ENCODE data around the gene DOK3. TPM values are rescaled to one million over a fixed set of nuclear protein-coding genes. Genes with fewer than 3 reads are reported as not detected.

DOK3 gene
- polyA plus RNA-seq, 1 donor (not counting 4 experiments of a cell fraction or from before 2014, with no cell fraction given) = 1.7 TPM

GRCh38 chr5:177557041-177557647 is 47.5 kb upstream of the DOK3 start:
- TF ChIP-seq EZH2 (IDR thresholded peaks at IDR 0.05; ENCODE audit: low read length) = no peak
- TF ChIP-seq, protein P1, sequence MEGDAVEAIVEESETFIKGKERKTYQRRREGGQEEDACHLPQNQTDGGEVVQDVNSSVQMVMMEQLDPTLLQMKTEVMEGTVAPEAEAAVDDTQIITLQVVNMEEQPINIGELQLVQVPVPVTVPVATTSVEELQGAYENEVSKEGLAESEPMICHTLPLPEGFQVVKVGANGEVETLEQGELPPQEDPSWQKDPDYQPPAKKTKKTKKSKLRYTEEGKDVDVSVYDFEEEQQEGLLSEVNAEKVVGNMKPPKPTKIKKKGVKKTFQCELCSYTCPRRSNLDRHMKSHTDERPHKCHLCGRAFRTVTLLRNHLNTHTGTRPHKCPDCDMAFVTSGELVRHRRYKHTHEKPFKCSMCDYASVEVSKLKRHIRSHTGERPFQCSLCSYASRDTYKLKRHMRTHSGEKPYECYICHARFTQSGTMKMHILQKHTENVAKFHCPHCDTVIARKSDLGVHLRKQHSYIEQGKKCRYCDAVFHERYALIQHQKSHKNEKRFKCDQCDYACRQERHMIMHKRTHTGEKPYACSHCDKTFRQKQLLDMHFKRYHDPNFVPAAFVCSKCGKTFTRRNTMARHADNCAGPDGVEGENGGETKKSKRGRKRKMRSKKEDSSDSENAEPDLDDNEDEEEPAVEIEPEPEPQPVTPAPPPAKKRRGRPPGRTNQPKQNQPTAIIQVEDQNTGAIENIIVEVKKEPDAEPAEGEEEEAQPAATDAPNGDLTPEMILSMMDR (optimal IDR thresholded peaks at IDR 0.05 in 1 of 3, IDR thresholded peaks at IDR 0.05 in 1 of 3, conservative IDR thresholded peaks at IDR 0.05 in 1 of 3; ENCODE audit: extremely low read depth in 1 of 3, insufficient read depth in 2 of 3, low read length in 3 of 3) = no peak
- no peak for DNase-seq (ENCODE audit: low read depth, low spot score)
- H3K9ac ChIP-seq (ENCODE audit: control insufficient read depth, extremely low read depth, insufficient read depth, low read length) = no peak overlapping the region
- no peaks in the 10 kb centered on the region for H3K27me3 ChIP-seq (ENCODE audit: control insufficient read depth, extremely low read depth, insufficient read depth, low read length)
- H3K4me3 ChIP-seq (ENCODE audit: control insufficient read depth in 2 of 3, extremely low read depth in 1 of 3, insufficient read depth in 2 of 3, low read depth in 1 of 3, low read length in 3 of 3) = no peak overlapping the region
- no peak overlapping the region for H3K27ac ChIP-seq (ENCODE audit: control insufficient read depth, insufficient read depth, low read length)
- H3K9me3 ChIP-seq (ENCODE audit: control insufficient read depth, low read depth, low read length) = no peaks in the 10 kb centered on the region
- peak overlapping the region; percentile 18 for H3K4me2 ChIP-seq (ENCODE audit: control insufficient read depth, extremely low read depth, insufficient read depth, low read depth, low read length)
- peaks cover 21% of the 10 kb centered on the region for H3K79me2 ChIP-seq (ENCODE audit: control insufficient read depth, insufficient read depth, low read length)
- H3K36me3 ChIP-seq (ENCODE audit: control insufficient read depth in 2 of 2, extremely low read depth in 1 of 2, insufficient read depth in 2 of 2, low read length in 2 of 2) = peaks cover 2 to 8% of the 10 kb centered on the region in 2 experiments
- H4K20me1 ChIP-seq (ENCODE audit: control insufficient read depth, extremely low read depth, insufficient read depth, low read length) = no peaks in the 10 kb centered on the region
- peaks cover 3% of the 10 kb centered on the region for H3K9me1 ChIP-seq (ENCODE audit: control insufficient read depth, extremely low read depth, insufficient read depth, low read length)
- dilution Hi-C loops (cut with MboI; ENCODE audit: extremely low pct_ligation_motif_present, low sequenced_read_pairs) = no loop called here
- FAIRE-seq = peak; percentile 29
- peak overlapping the region; percentile 17 for H2AFZ ChIP-seq (ENCODE audit: control insufficient read depth, low read length)
- peaks cover 27% of the 10 kb centered on the region for H3K4me1 ChIP-seq (ENCODE audit: control insufficient read depth, extremely low read depth, insufficient read depth, low read length)

DNA sequence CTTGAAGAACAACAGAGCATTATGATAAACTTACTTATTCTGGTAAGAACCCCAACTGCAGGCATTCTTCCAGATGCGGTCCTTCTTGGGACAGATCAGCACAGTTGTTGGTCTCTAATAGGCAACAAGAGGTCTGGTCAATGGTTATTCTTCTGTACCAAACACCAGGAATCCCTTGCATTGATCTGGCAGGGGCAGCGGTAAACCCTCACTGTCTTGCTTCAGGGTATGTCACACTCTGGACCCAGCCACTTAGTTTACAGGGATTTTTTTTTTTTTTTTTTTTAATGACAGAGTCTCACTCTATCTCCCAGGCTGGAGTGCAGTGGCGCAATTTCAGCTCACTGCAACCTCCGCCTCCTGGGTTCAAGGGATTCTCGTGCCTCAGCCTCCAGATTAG is 46.0 kb upstream of the DOK3 start:
- no peak for TF ChIP-seq EZH2 (IDR thresholded peaks at IDR 0.05; ENCODE audit: low read length)
- TF ChIP-seq, protein P1 (optimal IDR thresholded peaks at IDR 0.05 in 1 of 3, IDR thresholded peaks at IDR 0.05 in 1 of 3, conservative IDR thresholded peaks at IDR 0.05 in 1 of 3; ENCODE audit: extremely low read depth in 1 of 3, insufficient read depth in 2 of 3, low read length in 3 of 3) = no peak
- H3K4me3 ChIP-seq (ENCODE audit: control insufficient read depth in 2 of 3, extremely low read depth in 1 of 3, insufficient read depth in 2 of 3, low read depth in 1 of 3, low read length in 3 of 3) = no peak overlapping the region
- H3K4me2 ChIP-seq (ENCODE audit: control insufficient read depth, extremely low read depth, insufficient read depth, low read depth, low read length) = no peak overlapping the region
- no peak for DNase-seq (ENCODE audit: low read depth, low spot score)
- dilution Hi-C loops (cut with MboI; ENCODE audit: extremely low pct_ligation_motif_present, low sequenced_read_pairs) = no loop called here
- no peak overlapping the region for H3K27ac ChIP-seq (ENCODE audit: control insufficient read depth, insufficient read depth, low read length)
- peaks cover 6 to 9% of the 10 kb centered on the region in 2 experiments for H3K36me3 ChIP-seq (ENCODE audit: control insufficient read depth in 2 of 2, extremely low read depth in 1 of 2, insufficient read depth in 2 of 2, low read length in 2 of 2)
- FAIRE-seq = no peak
- H3K9ac ChIP-seq (ENCODE audit: control insufficient read depth, extremely low read depth, insufficient read depth, low read length) = no peak overlapping the region
- no peaks in the 10 kb centered on the region for H3K9me3 ChIP-seq (ENCODE audit: control insufficient read depth, low read depth, low read length)
- no peaks in the 10 kb centered on the region for H3K27me3 ChIP-seq (ENCODE audit: control insufficient read depth, extremely low read depth, insufficient read depth, low read length)
- H3K79me2 ChIP-seq (ENCODE audit: control insufficient read depth, insufficient read depth, low read length) = peaks cover 35% of the 10 kb centered on the region
- peaks cover 27% of the 10 kb centered on the region for H3K4me1 ChIP-seq (ENCODE audit: control insufficient read depth, extremely low read depth, insufficient read depth, low read length)
- no peaks in the 10 kb centered on the region for H4K20me1 ChIP-seq (ENCODE audit: control insufficient read depth, extremely low read depth, insufficient read depth, low read length)
- peaks cover 3% of the 10 kb centered on the region for H3K9me1 ChIP-seq (ENCODE audit: control insufficient read depth, extremely low read depth, insufficient read depth, low read length)
- H2AFZ ChIP-seq (ENCODE audit: control insufficient read depth, low read length) = no peak overlapping the region
